OCI-LY7 (cell line): Measurements from ENCODE around the gene LHX3.

Source experiments
- EZH2phosphoT487 ChIP-seq: fragments of 200-600 bp; sonication (generic); IDR thresholded peaks from 2 replicates; pipeline ENCODE4 v1.6.1; 2018; ENCODE audit warnings: low read depth, borderline replicate concordance, mild to moderate bottlenecking, mixed run types, antibody characterized with exemption, low read length, moderate library complexity, mixed read lengths
- TF ChIP-seq, protein P1 (sequence below): fragments of 200-600 bp; sonication (generic); conservative IDR thresholded peaks from 2 replicates; pipeline ENCODE4 v1.5.1; 2014; ENCODE audit warnings: mild to moderate bottlenecking, antibody characterized with exemption, low read length, moderate library complexity, mixed read lengths

DNA sequence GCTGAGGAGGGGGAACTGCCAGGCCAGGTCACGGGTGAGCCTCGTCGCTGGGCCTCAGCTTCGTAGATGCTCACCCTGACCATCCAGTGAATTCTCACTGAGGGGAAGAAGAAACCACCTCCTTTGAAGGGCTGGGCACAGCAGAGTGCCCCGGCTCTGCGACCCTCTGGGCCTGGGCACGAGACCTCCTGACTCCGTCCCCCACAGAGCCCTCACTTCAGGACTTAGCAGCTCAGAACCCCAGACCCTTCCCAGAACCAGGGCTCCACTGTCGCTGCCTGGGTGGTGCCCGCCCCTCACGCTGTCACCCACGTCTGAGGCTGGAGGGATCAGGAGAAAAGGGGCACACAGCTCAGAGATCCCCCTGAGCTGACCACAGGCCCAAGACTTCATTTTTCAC is 52.0 kb downstream of the LHX3 start:
- TF ChIP-seq, protein P1, sequence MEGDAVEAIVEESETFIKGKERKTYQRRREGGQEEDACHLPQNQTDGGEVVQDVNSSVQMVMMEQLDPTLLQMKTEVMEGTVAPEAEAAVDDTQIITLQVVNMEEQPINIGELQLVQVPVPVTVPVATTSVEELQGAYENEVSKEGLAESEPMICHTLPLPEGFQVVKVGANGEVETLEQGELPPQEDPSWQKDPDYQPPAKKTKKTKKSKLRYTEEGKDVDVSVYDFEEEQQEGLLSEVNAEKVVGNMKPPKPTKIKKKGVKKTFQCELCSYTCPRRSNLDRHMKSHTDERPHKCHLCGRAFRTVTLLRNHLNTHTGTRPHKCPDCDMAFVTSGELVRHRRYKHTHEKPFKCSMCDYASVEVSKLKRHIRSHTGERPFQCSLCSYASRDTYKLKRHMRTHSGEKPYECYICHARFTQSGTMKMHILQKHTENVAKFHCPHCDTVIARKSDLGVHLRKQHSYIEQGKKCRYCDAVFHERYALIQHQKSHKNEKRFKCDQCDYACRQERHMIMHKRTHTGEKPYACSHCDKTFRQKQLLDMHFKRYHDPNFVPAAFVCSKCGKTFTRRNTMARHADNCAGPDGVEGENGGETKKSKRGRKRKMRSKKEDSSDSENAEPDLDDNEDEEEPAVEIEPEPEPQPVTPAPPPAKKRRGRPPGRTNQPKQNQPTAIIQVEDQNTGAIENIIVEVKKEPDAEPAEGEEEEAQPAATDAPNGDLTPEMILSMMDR, result no peak
- TF ChIP-seq EZH2phosphoT487, result no peak
